H9 (cell line): ENCODE results near the gene STPG1. TPM values are rescaled to one million over a fixed set of nuclear protein-coding genes. Genes with fewer than 3 reads are reported as not detected.

ENCODE experiments used
- DNase-seq: peaks from one replicate; pipeline ENCODE4 v3.0.0-alpha.2; 2017
- H2AFZ ChIP-seq: one replicate; pipeline ENCODE4 v1.6.1; 2013; ENCODE audit warnings: mild to moderate bottlenecking, low read length, control low read depth, moderate library complexity
- H2AK5ac ChIP-seq: 2 replicates; pipeline ENCODE4 v1.6.1; 2013; ENCODE audit warnings: low read length, control low read depth, mixed read lengths; ENCODE audit not compliant: insufficient read length
- H2BK120ac ChIP-seq: one replicate; pipeline ENCODE4 v1.6.1; 2013; ENCODE audit warnings: low read depth, mild to moderate bottlenecking, low read length, control low read depth, inconsistent platforms; ENCODE audit not compliant: poor library complexity, severe bottlenecking
- H2BK12ac ChIP-seq: 2 replicates; pipeline ENCODE4 v1.6.1; 2013; ENCODE audit warnings: low read length, control low read depth, mixed read lengths, low read depth; ENCODE audit not compliant: insufficient read length
- H2BK15ac ChIP-seq: 2 replicates; pipeline ENCODE4 v1.6.1; 2013; ENCODE audit warnings: low read depth, low read length, control low read depth
- H2BK20ac ChIP-seq: one replicate; pipeline ENCODE4 v1.6.1; 2013; ENCODE audit warnings: low read depth, mild to moderate bottlenecking, low read length, control low read depth, inconsistent platforms; ENCODE audit not compliant: poor library complexity, severe bottlenecking
- H2BK5ac ChIP-seq: 2 replicates; pipeline ENCODE4 v1.6.1; 2013; ENCODE audit warnings: low read length, control low read depth, mixed read lengths; ENCODE audit not compliant: insufficient read length
- H3K14ac ChIP-seq: 2 replicates; pipeline ENCODE4 v1.6.1; 2013; ENCODE audit warnings: low read length, control low read depth; ENCODE audit not compliant: insufficient read depth
- H3K18ac ChIP-seq: 2 replicates; pipeline ENCODE4 v1.6.1; 2013; ENCODE audit warnings: low read depth, mild to moderate bottlenecking, mixed read lengths, low read length, control low read depth; ENCODE audit not compliant: insufficient read length
- H3K23ac ChIP-seq: 2 replicates; pipeline ENCODE4 v1.6.1; 2013; ENCODE audit warnings: low read length, control low read depth, mixed read lengths, low read depth; ENCODE audit not compliant: insufficient read length
- H3K23me2 ChIP-seq: 2 replicates; pipeline ENCODE4 v1.6.1; 2013; ENCODE audit warnings: low read depth, mild to moderate bottlenecking, mixed read lengths, low read length, control low read depth; ENCODE audit not compliant: insufficient read length, poor library complexity, severe bottlenecking
- H3K27ac ChIP-seq: 2 replicates; pipeline ENCODE4 v1.5.1; 2013; ENCODE audit warnings: low read length, control low read depth, mixed read lengths, low read depth; ENCODE audit not compliant: insufficient read length
- H3K27me3 ChIP-seq: 2 replicates; pipeline ENCODE4 v1.6.1; 2013; ENCODE audit warnings: low read length, control low read depth, inconsistent platforms; ENCODE audit not compliant: insufficient read depth
- H3K4ac ChIP-seq: 2 replicates; pipeline ENCODE4 v1.6.1; 2013; ENCODE audit warnings: low read depth, mild to moderate bottlenecking, control low read depth, inconsistent platforms, low read length, moderate library complexity
- H3K4me1 ChIP-seq: 2 replicates; pipeline ENCODE4 v1.6.1; 2013; ENCODE audit warnings: low read length, control low read depth, inconsistent platforms; ENCODE audit not compliant: insufficient read depth
- H3K4me2 ChIP-seq: 2 replicates; pipeline ENCODE4 v1.6.1; 2013; ENCODE audit warnings: low read length, control low read depth, mixed read lengths; ENCODE audit not compliant: insufficient read length, insufficient read depth
- H3K56ac ChIP-seq: 2 replicates; pipeline ENCODE4 v1.6.1; 2013; ENCODE audit warnings: low read depth, mild to moderate bottlenecking, mixed read lengths, low read length, control low read depth; ENCODE audit not compliant: insufficient read length
- H3K79me1 ChIP-seq: 2 replicates; pipeline ENCODE4 v1.6.1; 2013; ENCODE audit warnings: low read depth, mild to moderate bottlenecking, moderate library complexity, low read length, control low read depth, inconsistent platforms; ENCODE audit not compliant: insufficient read depth, poor library complexity, severe bottlenecking
- H3K79me2 ChIP-seq: 2 replicates; pipeline ENCODE4 v1.6.1; 2013; ENCODE audit warnings: low read length, control low read depth, inconsistent platforms; ENCODE audit not compliant: insufficient read depth
- H3K9ac ChIP-seq: 2 replicates; pipeline ENCODE4 v1.6.1; 2013; ENCODE audit warnings: low read length, control low read depth, mixed read lengths; ENCODE audit not compliant: insufficient read length; ENCODE audit errors: extremely low read depth
- H3K9me3 ChIP-seq: one replicate; pipeline ENCODE4 v1.6.1; 2013; ENCODE audit warnings: low read depth, low read length, inconsistent platforms; ENCODE audit not compliant: control insufficient read depth
- H3T11ph ChIP-seq: one replicate; pipeline ENCODE4 v1.6.1; 2013; ENCODE audit warnings: mild to moderate bottlenecking, low read length, control low read depth, inconsistent platforms
- H4K20me1 ChIP-seq: one replicate; pipeline ENCODE4 v1.6.1; 2013; ENCODE audit not compliant: control insufficient read depth, insufficient read length, insufficient read depth
- H4K5ac ChIP-seq: 2 replicates; pipeline ENCODE4 v1.6.1; 2013; ENCODE audit warnings: low read depth, mild to moderate bottlenecking, mixed read lengths, low read length, control low read depth; ENCODE audit not compliant: insufficient read length
- H4K8ac ChIP-seq: replicated peaks from 2 replicates; pipeline ENCODE4 v1.6.1; 2013; ENCODE audit warnings: low read length, control low read depth, mixed read lengths, low read depth; ENCODE audit not compliant: insufficient read length
- H4K91ac ChIP-seq: 2 replicates; pipeline ENCODE4 v1.6.1; 2013; ENCODE audit warnings: low read depth, mild to moderate bottlenecking, moderate library complexity, mixed read lengths, low read length, control low read depth; ENCODE audit not compliant: insufficient read length
- H3K27ac Mint-ChIP-seq, 3 experiments: 2 replicates in 2 of 3; 3 replicates in 1 of 3; pipeline ENCODE4 v1.8.0; 2020 to 2021; ENCODE audit warnings: mixed read lengths in 3 of 3, mild to moderate bottlenecking in 1 of 3, moderate library complexity in 1 of 3
- H3K27me3 Mint-ChIP-seq: 2 replicates; pipeline ENCODE4 v1.8.0; 2021; ENCODE audit warnings: low read depth, mild to moderate bottlenecking, moderate library complexity, mixed read lengths
- H3K36me3 Mint-ChIP-seq, 3 experiments: 2 replicates in 2 of 3; 3 replicates in 1 of 3; pipeline ENCODE4 v1.8.0; 2020 to 2021; ENCODE audit warnings: low read depth in 3 of 3, mixed read lengths in 3 of 3; ENCODE audit not compliant: insufficient read depth in 1 of 3
- H3K4me1 Mint-ChIP-seq, 2 experiments: 2 replicates each; pipeline ENCODE4 v1.8.0; 2020; ENCODE audit warnings: mixed read lengths in 2 of 2
- H3K4me3 Mint-ChIP-seq, 2 experiments: 2 replicates in 1 of 2; 3 replicates in 1 of 2; pipeline ENCODE4 v1.8.0; 2020 to 2021; ENCODE audit warnings: mild to moderate bottlenecking in 2 of 2, mixed read lengths in 2 of 2, moderate library complexity in 1 of 2
- H3K9me3 Mint-ChIP-seq, 2 experiments: 2 replicates in 1 of 2; 3 replicates in 1 of 2; pipeline ENCODE4 v1.8.0; 2020; ENCODE audit warnings: mild to moderate bottlenecking in 2 of 2, mixed read lengths in 2 of 2, moderate library complexity in 1 of 2
- WGBS: extraction: QIAGEN DNeasy Blood & Tissue Kit; methylation state at CpG from one replicate; pipeline ENCODE4 v1.1.7; 2013; ENCODE audit warnings: missing lambda C conversion rate, low lambda C conversion rate, mixed read lengths; ENCODE audit not compliant: insufficient read length; ENCODE audit errors: extremely low coverage; 5-methylcytosine and 5-hydroxymethylcytosine counted together
- total RNA-seq: library from RNA; stranded (reverse); gene quantifications from 2 replicates; pipeline ENCODE4 v1.2.1, GENCODE V29; 2021
- TF ChIP-seq, protein P1 (sequence below): fragments of 200-600 bp; sonication (generic); conservative IDR thresholded peaks from 3 replicates; pipeline ENCODE4 v1.8.0; 2021; ENCODE audit warnings: antibody characterized with exemption, mild to moderate bottlenecking

STPG1 gene
- total RNA-seq, 1 experiment from 2014 or later, result 8.3 TPM

DNA sequence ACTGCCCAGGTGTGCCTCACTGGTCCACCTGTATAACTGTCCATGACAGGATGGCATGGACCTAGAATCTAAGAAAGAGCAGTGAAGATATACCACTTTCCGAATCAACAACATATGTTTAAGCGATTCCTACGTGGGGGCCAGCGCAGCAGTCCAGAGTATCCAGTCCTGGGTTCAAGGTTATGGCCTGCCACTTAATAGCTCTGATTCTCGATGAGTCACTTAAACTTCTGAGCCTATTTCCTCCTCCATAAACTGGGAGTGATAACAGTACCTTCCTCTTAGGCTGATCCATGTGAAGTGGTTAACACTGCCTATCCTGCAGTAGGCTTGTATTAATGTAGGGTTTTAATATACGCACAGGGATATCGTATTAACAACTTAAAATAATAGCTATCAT, 2.8 kb downstream of the STPG1 start:
- Histone ChIP-seq H4K20me1 (no peaks in the 10 kb centered on the region), H3K79me2 (no peaks in the 10 kb centered on the region), H3K79me1 (no peaks in the 10 kb centered on the region), H3K4me2 (no peak overlapping the region), H2BK20ac (no peak overlapping the region), H2BK5ac (no peak overlapping the region), H3K14ac (no peak overlapping the region), H3K4me1 (no peaks in the 10 kb centered on the region), H3K23ac (no peak overlapping the region), H3K27ac (no peak overlapping the region), H2AFZ (no peak overlapping the region), H4K91ac (no peak overlapping the region), H3T11ph (no peak overlapping the region), H2AK5ac (no peak overlapping the region), H2BK120ac (no peak overlapping the region), H3K23me2 (peaks cover 6% of the 10 kb centered on the region), H4K8ac (no peak overlapping the region), H2BK12ac (no peak overlapping the region), H2BK15ac (no peak overlapping the region), H3K9me3 (no peaks in the 10 kb centered on the region), H3K56ac (no peak overlapping the region), H3K4ac (no peak overlapping the region), H3K18ac (no peak overlapping the region), H3K9ac (no peak overlapping the region), H3K27me3 (no peaks in the 10 kb centered on the region), H4K5ac (no peak overlapping the region)
- H3K36me3 Mint-ChIP-seq, result 0 out of 7 replicates have a peak, but pooled peaks cover 0 to 5% (median 0%) of the 10 kb centered on the region in 3 experiments
- DNase-seq, result no peak
- TF ChIP-seq, protein P1, sequence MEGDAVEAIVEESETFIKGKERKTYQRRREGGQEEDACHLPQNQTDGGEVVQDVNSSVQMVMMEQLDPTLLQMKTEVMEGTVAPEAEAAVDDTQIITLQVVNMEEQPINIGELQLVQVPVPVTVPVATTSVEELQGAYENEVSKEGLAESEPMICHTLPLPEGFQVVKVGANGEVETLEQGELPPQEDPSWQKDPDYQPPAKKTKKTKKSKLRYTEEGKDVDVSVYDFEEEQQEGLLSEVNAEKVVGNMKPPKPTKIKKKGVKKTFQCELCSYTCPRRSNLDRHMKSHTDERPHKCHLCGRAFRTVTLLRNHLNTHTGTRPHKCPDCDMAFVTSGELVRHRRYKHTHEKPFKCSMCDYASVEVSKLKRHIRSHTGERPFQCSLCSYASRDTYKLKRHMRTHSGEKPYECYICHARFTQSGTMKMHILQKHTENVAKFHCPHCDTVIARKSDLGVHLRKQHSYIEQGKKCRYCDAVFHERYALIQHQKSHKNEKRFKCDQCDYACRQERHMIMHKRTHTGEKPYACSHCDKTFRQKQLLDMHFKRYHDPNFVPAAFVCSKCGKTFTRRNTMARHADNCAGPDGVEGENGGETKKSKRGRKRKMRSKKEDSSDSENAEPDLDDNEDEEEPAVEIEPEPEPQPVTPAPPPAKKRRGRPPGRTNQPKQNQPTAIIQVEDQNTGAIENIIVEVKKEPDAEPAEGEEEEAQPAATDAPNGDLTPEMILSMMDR, result no peak
- H3K27ac Mint-ChIP-seq, result no peak overlapping the region; a peak in 1 of 7 replicates
- H3K9me3 Mint-ChIP-seq, result no peaks in the 10 kb centered on the region; a peak in 1 of 5 replicates
- H3K27me3 Mint-ChIP-seq, result no peaks in the 10 kb centered on the region; the same call in 1 of the 2 replicates
- H3K4me3 Mint-ChIP-seq, result no peak overlapping the region; a peak in 1 of 5 replicates
- WGBS, result no CpG with 5 or more reads among the region's 7 CpGs
- peaks cover 11 to 17% of the 10 kb centered on the region in 2 experiments for H3K4me1 Mint-ChIP-seq
